HepG2 (cell line): ENCODE results near the gene CNTRL.

Source experiments
- AGO1 ChIP-seq: fragments of 200-400 bp; formaldehyde crosslinking; IDR thresholded peaks from 2 replicates; pipeline ENCODE4 v1.6.1; 2017; ENCODE audit warnings: mild to moderate bottlenecking, low read depth, low read length, moderate library complexity; ENCODE audit not compliant: poor library complexity, severe bottlenecking
- TF ChIP-seq, protein P1 (sequence below): sonication (generic); formaldehyde crosslinking; IDR thresholded peaks from 2 replicates; pipeline ENCODE4 v1.4.0; 2020; ENCODE audit warnings: mild to moderate bottlenecking, missing genetic modification reagents

DNA sequence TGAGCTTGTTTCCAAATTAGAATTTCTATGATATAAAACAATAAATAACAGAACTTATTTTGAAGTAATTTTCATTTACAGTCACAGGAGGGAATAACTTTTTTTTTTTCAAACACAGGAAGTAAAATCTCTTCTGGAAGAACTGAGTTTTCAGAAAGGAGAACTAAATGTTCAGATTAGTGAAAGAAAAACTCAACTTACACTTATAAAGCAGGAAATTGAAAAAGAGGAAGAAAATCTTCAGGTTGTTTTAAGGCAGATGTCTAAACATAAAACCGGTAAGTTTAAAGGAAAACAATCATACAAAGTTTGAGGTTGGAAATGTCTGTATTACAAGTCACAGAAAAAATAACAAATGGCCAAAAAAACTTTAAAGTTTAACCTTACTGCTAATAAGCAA is 85.3 kb downstream of the CNTRL start:
- TF ChIP-seq, protein P1, sequence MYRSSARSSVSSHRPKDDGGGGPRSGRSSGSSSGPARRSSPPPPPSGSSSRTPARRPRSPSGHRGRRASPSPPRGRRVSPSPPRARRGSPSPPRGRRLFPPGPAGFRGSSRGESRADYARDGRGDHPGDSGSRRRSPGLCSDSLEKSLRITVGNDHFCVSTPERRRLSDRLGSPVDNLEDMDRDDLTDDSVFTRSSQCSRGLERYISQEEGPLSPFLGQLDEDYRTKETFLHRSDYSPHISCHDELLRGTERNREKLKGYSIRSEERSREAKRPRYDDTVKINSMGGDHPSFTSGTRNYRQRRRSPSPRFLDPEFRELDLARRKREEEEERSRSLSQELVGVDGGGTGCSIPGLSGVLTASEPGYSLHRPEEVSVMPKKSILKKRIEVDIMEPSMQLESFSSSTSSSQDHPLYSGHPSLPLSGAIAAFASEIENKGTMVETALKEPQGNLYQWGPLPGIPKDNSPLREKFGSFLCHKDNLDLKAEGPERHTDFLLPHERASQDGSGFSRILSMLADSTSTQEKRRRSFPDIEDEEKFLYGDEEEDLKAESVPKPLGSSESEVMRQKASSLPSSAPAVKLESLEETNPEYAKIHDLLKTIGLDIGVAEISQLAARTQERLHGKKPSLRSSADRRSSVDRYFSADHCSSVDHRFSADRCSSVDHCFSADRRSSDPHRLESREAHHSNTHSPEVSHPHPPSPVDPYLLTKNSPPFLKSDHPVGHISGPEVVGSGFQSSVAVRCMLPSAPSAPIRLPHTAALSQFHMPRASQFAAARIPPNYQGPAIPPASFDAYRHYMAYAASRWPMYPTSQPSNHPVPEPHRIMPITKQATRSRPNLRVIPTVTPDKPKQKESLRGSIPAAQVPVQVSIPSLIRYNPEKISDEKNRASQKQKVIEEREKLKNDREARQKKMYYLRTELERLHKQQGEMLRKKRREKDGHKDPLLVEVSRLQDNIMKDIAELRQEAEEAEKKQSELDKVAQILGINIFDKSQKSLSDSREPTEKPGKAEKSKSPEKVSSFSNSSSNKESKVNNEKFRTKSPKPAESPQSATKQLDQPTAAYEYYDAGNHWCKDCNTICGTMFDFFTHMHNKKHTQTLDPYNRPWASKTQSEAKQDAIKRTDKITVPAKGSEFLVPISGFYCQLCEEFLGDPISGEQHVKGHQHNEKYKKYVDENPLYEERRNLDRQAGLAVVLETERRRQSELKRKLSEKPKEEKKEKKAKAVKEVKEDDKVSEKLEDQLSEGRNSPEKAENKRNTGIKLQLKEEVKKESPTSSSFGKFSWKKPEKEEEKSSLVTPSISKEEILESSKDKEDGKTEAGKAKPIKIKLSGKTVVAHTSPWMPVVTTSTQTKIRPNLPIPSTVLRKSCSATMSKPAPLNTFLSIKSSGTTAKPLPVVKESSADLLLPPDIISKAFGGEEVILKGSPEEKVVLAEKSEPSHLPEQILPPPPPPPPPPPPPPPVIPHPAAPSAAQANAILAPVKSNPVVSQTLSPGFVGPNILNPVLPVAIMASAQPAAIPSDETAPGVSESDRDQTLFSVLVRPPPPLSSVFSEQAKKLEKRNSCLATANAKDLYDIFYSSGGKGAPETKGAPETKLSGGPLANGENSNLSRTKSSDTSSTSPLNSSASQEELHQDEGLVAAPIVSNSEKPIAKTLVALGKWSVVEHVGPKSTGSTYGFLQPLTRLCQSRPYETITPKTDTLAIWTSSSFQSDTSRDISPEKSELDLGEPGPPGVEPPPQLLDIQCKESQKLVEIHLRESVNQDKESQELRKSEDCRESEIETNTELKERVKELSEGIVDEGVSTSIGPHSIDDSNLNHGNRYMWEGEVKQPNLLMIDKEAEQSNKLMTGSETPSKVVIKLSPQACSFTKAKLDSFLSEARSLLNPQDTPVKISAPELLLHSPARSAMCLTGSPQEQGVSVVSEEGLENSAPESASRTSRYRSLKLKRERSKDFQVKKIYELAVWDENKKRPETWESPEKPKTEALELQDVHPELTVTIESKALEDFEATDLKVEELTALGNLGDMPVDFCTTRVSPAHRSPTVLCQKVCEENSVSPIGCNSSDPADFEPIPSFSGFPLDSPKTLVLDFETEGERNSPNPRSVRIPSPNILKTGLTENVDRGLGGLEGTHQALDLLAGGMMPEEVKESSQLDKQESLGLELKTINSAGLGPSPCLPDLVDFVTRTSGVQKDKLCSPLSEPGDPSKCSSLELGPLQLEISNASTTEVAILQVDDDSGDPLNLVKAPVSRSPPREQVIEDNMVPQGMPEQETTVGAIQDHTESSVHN = no peak
- no peak for TF ChIP-seq AGO1
